GM23338 (cell line): Measurements from ENCODE around the gene RAB7B. TPM values are rescaled to one million over a fixed set of nuclear protein-coding genes. Genes with fewer than 3 reads are reported as not detected.

Source experiments
- ATAC-seq: fragments of 200-7000 bp; cut with Tn5 transposase; 3 replicates; pipeline ENCODE4 v1.9.1; 2020
- DNase-seq: peaks from one replicate; pipeline ENCODE4 v3.0.0-alpha.2; 2015; ENCODE audit warnings: low spot score
- H2AFZ ChIP-seq: fragments of 200-600 bp; sonication (generic); 2 replicates; pipeline ENCODE4 v1.8.0; 2016; ENCODE audit warnings: antibody characterized with exemption, mild to moderate bottlenecking, moderate library complexity
- H3F3A ChIP-seq: fragments of 200-600 bp; sonication (generic); replicated peaks from 2 replicates; pipeline ENCODE4 v1.8.0; 2017; ENCODE audit warnings: antibody characterized with exemption, mixed run types, low read depth
- H3K27ac ChIP-seq: fragments of 200-600 bp; sonication (generic); 2 replicates; pipeline ENCODE4 v1.6.1; 2016; ENCODE audit warnings: low read depth
- H3K27me3 ChIP-seq: fragments of 200-600 bp; sonication (generic); 2 replicates; pipeline ENCODE4 v1.8.0; 2016; ENCODE audit warnings: mild to moderate bottlenecking, mixed run types, moderate library complexity; ENCODE audit not compliant: insufficient read depth
- H3K36me3 ChIP-seq: fragments of 200-600 bp; sonication (generic); 2 replicates; pipeline ENCODE4 v1.8.0; 2016; ENCODE audit warnings: mild to moderate bottlenecking; ENCODE audit not compliant: insufficient read depth
- H3K4me1 ChIP-seq: fragments of 200-600 bp; sonication (generic); 2 replicates; pipeline ENCODE4 v1.8.0; 2016; ENCODE audit warnings: mild to moderate bottlenecking, moderate library complexity; ENCODE audit not compliant: insufficient read depth
- H3K4me2 ChIP-seq: fragments of 200-600 bp; sonication (generic); 2 replicates; pipeline ENCODE4 v1.7.1; 2017; ENCODE audit warnings: mixed run types
- H3K4me3 ChIP-seq: fragments of 200-600 bp; sonication (generic); 2 replicates; pipeline ENCODE4 v1.6.1; 2016; ENCODE audit warnings: mixed run types
- H3K79me2 ChIP-seq: fragments of 200-600 bp; sonication (generic); replicated peaks from 2 replicates; pipeline ENCODE4 v1.8.0; 2017; ENCODE audit warnings: mild to moderate bottlenecking; ENCODE audit not compliant: insufficient read depth
- H3K9me2 ChIP-seq: fragments of 200-600 bp; sonication (generic); 2 replicates; pipeline ENCODE4 v1.8.0; 2017; ENCODE audit not compliant: insufficient read depth
- H4K20me1 ChIP-seq: fragments of 200-600 bp; sonication (generic); replicated peaks from 2 replicates; pipeline ENCODE4 v1.8.0; 2017; ENCODE audit warnings: mild to moderate bottlenecking; ENCODE audit not compliant: insufficient read depth
- H3K27ac Mint-ChIP-seq: 2 replicates; pipeline ENCODE4 v1.8.0; 2020; ENCODE audit warnings: inconsistent platforms, mild to moderate bottlenecking, moderate library complexity, mixed read lengths
- H3K27me3 Mint-ChIP-seq: 3 replicates; pipeline ENCODE4 v1.8.0; 2022; ENCODE audit warnings: low read depth, mild to moderate bottlenecking, moderate library complexity, mixed read lengths, inconsistent platforms; ENCODE audit not compliant: insufficient read depth, poor library complexity
- H3K36me3 Mint-ChIP-seq: 3 replicates; pipeline ENCODE4 v1.8.0; 2021; ENCODE audit warnings: low read depth, mild to moderate bottlenecking, inconsistent platforms, moderate library complexity, mixed read lengths
- H3K4me1 Mint-ChIP-seq: 3 replicates; pipeline ENCODE4 v1.8.0; 2020; ENCODE audit warnings: mild to moderate bottlenecking, inconsistent platforms, mixed read lengths
- H3K4me3 Mint-ChIP-seq: 3 replicates; pipeline ENCODE4 v1.8.0; 2021; ENCODE audit warnings: moderate library complexity, mild to moderate bottlenecking, inconsistent platforms, mixed read lengths
- H3K9me3 Mint-ChIP-seq: 3 replicates; pipeline ENCODE4 v1.8.0; 2020; ENCODE audit warnings: moderate library complexity, mild to moderate bottlenecking, inconsistent platforms, mixed read lengths
- CREB1 ChIP-seq: fragments of 250-450 bp; sonication (Bioruptor Pico); IDR thresholded peaks from 2 replicates; pipeline ENCODE4 v1.5.0; 2020; ENCODE audit warnings: low read depth, mild to moderate bottlenecking, moderate library complexity
- CTCF ChIP-seq, 2 experiments: fragments of 200-600 bp in 1 of 2; sonication (generic) in 1 of 2; conservative IDR thresholded peaks; 2 replicates each; pipeline versions ENCODE4 v1.5.1 to v1.6.1; 2016 to 2017; ENCODE audit warnings: antibody characterized with exemption in 2 of 2, low read depth in 2 of 2, mild to moderate bottlenecking in 2 of 2, moderate library complexity in 1 of 2
- EZH2 ChIP-seq: fragments of 200-600 bp; sonication (generic); IDR thresholded peaks from one replicate; pipeline ENCODE4 v1.8.0; 2017; ENCODE audit warnings: antibody characterized with exemption, mild to moderate bottlenecking, low read depth; ENCODE audit not compliant: unreplicated experiment
- JUNB ChIP-seq: IDR thresholded peaks from one replicate; pipeline ENCODE4 v1.6.1; 2016; ENCODE audit warnings: antibody characterized with exemption; ENCODE audit not compliant: unreplicated experiment
- NANOG ChIP-seq: IDR thresholded peaks from 2 replicates; pipeline ENCODE4 v1.6.1; 2016; ENCODE audit warnings: antibody characterized with exemption, borderline replicate concordance
- POLR2AphosphoS5 ChIP-seq: IDR thresholded peaks from 2 replicates; pipeline ENCODE4 v1.6.1; 2016; ENCODE audit warnings: antibody characterized with exemption, low read depth
- STAT1 ChIP-seq: IDR thresholded peaks from one replicate; pipeline ENCODE4 v1.6.1; 2016; ENCODE audit warnings: antibody characterized with exemption; ENCODE audit not compliant: unreplicated experiment
- ZNF114 ChIP-seq: fragments of 250-450 bp; sonication (Bioruptor Pico); IDR thresholded peaks from 2 replicates; pipeline ENCODE4 v1.5.0; 2020; ENCODE audit warnings: mild to moderate bottlenecking, moderate library complexity
- ZNF331 ChIP-seq: fragments of 250-450 bp; sonication (Bioruptor Pico); IDR thresholded peaks from 2 replicates; pipeline ENCODE4 v1.5.0; 2020; ENCODE audit warnings: low read depth, mild to moderate bottlenecking, moderate library complexity
- ZNF462 ChIP-seq: fragments of 250-450 bp; sonication (Bioruptor Pico); IDR thresholded peaks from 2 replicates; pipeline ENCODE4 v1.5.0; 2020; ENCODE audit warnings: mild to moderate bottlenecking, moderate library complexity
- long read RNA-seq: library from polyadenylated mRNA; unstranded; transcript quantifications from one replicate; pipeline ENCODE4 v2.0.0, GENCODE V29; 2020; ENCODE audit not compliant: unreplicated experiment
- polyA plus RNA-seq: library from polyadenylated mRNA; unstranded; fragments of >200 nt; fragmentation: Nextera tagmentation; extraction: Ambion mirVana; gene quantifications from 2 replicates; pipeline ENCODE4 v1.2.1, GENCODE V29; 2016
- total RNA-seq: library from RNA; depleted of rRNA; stranded (reverse); fragments of >200 nt; shearing (Covaris generic); gene quantifications from 2 replicates; pipeline ENCODE4 v1.2.3, GENCODE V29; 2014; rRNA removed
- TF ChIP-seq, protein P1 (sequence below): IDR thresholded peaks from one replicate; pipeline ENCODE4 v1.6.1; 2018; ENCODE audit warnings: antibody characterized with exemption; ENCODE audit not compliant: unreplicated experiment
- TF ChIP-seq, protein P2 (sequence below): IDR thresholded peaks from 2 replicates; pipeline ENCODE4 v1.6.1; 2016; ENCODE audit warnings: antibody characterized with exemption

RAB7B gene, protein sequence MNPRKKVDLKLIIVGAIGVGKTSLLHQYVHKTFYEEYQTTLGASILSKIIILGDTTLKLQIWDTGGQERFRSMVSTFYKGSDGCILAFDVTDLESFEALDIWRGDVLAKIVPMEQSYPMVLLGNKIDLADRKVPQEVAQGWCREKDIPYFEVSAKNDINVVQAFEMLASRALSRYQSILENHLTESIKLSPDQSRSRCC
- total RNA-seq, result not detected in 2 replicates
- polyA plus RNA-seq, result not detected in 2 replicates
- long read RNA-seq, result 0 reads

GRCh38 chr1:206002871-206003801, at the start of gene RAB7B:
RAB7B (minus strand) TSS chr1:206003395; CDS start chr1:205994135, 9,260 bp downstream.
- TF ChIP-seq ZNF331 (CRISPR knock-in tag) (no peak), STAT1 (no peak), POLR2AphosphoS5 (no peak), JUNB (no peak), ZNF114 (CRISPR knock-in tag) (no peak), EZH2 (no peak), ZNF462 (CRISPR knock-in tag) (no peak), CTCF (conservative IDR thresholded peaks at IDR 0.05; ENCODE audit: low read depth in 2 of 2) (no peak), NANOG (no peak), CREB1 (no peak)
- TF ChIP-seq, protein P1, sequence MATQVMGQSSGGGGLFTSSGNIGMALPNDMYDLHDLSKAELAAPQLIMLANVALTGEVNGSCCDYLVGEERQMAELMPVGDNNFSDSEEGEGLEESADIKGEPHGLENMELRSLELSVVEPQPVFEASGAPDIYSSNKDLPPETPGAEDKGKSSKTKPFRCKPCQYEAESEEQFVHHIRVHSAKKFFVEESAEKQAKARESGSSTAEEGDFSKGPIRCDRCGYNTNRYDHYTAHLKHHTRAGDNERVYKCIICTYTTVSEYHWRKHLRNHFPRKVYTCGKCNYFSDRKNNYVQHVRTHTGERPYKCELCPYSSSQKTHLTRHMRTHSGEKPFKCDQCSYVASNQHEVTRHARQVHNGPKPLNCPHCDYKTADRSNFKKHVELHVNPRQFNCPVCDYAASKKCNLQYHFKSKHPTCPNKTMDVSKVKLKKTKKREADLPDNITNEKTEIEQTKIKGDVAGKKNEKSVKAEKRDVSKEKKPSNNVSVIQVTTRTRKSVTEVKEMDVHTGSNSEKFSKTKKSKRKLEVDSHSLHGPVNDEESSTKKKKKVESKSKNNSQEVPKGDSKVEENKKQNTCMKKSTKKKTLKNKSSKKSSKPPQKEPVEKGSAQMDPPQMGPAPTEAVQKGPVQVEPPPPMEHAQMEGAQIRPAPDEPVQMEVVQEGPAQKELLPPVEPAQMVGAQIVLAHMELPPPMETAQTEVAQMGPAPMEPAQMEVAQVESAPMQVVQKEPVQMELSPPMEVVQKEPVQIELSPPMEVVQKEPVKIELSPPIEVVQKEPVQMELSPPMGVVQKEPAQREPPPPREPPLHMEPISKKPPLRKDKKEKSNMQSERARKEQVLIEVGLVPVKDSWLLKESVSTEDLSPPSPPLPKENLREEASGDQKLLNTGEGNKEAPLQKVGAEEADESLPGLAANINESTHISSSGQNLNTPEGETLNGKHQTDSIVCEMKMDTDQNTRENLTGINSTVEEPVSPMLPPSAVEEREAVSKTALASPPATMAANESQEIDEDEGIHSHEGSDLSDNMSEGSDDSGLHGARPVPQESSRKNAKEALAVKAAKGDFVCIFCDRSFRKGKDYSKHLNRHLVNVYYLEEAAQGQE, result no peak
- TF ChIP-seq, protein P2, sequence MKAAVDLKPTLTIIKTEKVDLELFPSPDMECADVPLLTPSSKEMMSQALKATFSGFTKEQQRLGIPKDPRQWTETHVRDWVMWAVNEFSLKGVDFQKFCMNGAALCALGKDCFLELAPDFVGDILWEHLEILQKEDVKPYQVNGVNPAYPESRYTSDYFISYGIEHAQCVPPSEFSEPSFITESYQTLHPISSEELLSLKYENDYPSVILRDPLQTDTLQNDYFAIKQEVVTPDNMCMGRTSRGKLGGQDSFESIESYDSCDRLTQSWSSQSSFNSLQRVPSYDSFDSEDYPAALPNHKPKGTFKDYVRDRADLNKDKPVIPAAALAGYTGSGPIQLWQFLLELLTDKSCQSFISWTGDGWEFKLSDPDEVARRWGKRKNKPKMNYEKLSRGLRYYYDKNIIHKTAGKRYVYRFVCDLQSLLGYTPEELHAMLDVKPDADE, result no peak
- no peak for DNase-seq
- H3K4me3 ChIP-seq, result no peak within 1 kb of the TSS
- no peaks in the 10 kb centered on the region for H3K79me2 ChIP-seq
- no peak within 1 kb of the TSS for H3K4me2 ChIP-seq
- no peaks in the 10 kb centered on the region for H3K9me3 Mint-ChIP-seq
- H3K36me3 Mint-ChIP-seq, result no peaks in the 10 kb centered on the region
- H4K20me1 ChIP-seq, result no peaks in the 10 kb centered on the region
- H3K36me3 ChIP-seq, result no peaks in the 10 kb centered on the region
- no peak for ATAC-seq
- H3F3A ChIP-seq, result no peaks in the 10 kb centered on the region
- no peak within 1 kb of the TSS for H3K4me3 Mint-ChIP-seq
- no peaks in the 10 kb centered on the region for H3K9me2 ChIP-seq
- H3K4me1 Mint-ChIP-seq, result peaks cover 9% of the 10 kb centered on the region
- peak within 1 kb of the TSS; percentile 18; the same call in 1 of the 2 replicates for H2AFZ ChIP-seq
- H3K27me3 Mint-ChIP-seq, result peaks cover 30% of the 10 kb centered on the region
- H3K27ac Mint-ChIP-seq, result no peak within 1 kb of the TSS; the same call in 1 of the 2 replicates
- peaks cover 5% of the 10 kb centered on the region; the same call in 1 of the 2 replicates for H3K4me1 ChIP-seq
- no peak within 1 kb of the TSS for H3K27ac ChIP-seq
- 0 out of 2 replicates have a peak, but pooled peaks cover 7% of the 10 kb centered on the region for H3K27me3 ChIP-seq
